GM10847 (cell line): Measurements from ENCODE around the gene MED15.

Source experiments
- POLR2A ChIP-seq: IDR thresholded peaks from 2 replicates; pipeline ENCODE4 v1.6.1; 2011; ENCODE audit not compliant: insufficient read length; ENCODE audit errors: extremely low read depth

The MED15 gene

DNA sequence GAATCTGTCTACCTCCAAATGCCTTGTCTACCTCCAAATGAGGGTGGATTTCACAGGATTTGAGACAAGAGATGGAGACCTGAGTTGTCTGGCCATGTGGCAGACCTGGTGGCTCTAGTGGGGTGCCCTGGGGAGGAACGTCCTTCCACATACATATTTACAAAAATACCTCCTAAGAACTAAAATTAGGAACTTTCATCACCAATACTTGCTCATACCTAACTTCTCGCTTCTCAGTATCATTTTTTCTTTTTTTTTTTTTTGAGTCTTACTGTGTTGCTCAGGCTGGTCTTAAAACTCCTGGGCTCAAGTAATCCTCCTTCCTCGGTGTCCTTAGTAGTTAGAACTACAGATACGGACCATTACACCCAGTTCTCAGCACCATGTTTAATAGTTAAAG is 117.9 kb downstream of the MED15 start:
- no peak for TF ChIP-seq POLR2A

DNA sequence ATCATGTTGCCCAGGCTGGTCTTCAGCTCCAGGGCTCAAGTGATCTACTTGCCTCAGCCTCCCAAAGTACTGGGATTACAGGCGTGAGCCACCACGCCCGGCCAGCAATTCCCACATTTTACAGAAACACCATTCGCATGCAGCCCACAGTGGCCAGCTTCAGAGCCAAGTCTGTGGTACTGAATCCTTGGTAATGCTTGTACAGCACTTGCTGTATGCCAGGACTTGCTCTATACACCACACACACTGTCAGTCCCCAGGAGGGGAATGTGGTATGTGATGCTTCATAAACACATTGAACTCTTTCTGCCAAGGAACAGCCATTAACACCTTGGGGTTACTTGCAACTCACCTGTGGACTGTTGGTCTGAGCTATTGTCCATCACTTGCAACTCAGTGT is 119.4 kb downstream of the MED15 start:
- TF ChIP-seq POLR2A: no peak

DNA sequence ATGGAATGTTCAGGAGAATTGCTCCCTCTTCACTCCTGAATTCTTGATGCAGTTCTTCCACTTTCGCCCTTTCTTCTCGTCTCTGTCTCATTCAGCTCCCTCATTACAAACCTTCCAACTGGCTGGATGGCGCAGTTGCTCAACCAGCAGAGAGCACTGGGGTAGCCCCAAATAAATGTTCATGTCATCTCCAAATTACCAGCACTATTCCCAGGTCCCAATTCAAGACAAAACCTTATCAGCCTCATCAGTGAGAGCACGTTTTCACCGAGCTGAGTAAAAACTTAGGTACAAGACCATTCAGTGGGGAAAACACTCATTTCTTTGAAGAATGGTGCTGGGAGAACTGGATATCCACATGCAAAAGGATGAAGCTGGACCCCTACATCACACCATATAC is 120.0 kb downstream of the MED15 start:
- TF ChIP-seq POLR2A: no peak

DNA sequence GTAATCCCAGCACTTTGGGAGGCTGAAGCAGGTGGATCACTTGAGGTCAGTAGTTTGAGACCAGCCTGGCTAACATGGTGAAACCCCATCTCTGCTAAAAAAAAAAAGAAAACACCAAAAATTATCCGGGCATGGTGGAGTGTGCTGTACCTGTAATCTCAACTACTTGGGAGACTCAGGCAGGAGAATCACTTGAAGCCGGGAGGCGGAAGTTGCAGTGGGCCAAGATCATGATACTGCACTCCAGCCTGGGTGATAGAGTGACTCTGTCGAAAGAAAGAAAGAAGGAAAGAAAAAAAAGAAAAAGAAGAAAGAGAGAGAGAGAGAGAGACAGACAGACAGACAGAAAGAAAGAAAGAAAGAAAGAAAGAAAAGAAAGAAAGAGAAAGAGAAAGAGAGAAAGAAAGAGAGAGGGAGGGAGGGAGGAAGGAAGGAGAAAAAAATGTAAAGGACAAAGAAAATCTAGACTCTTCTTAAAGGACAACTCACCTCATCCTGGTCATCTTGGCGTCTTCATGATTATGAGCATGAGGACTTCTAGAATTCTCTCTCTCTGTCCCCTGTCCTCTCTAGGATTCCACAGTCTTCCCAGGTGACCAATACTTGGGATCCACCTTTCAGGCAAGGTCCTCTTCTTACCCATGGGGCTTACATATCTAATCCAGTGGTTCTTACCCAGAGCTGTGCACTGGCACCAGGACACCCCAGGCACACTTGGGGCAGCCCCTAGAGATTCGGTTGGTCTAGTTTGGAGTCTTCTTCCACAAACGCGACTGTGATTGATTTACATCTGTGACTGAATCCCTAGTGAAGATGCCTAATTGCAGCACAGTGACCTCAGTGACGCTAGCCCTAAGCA is 120.9 kb downstream of the MED15 start:
- no peak for TF ChIP-seq POLR2A

GRCh38 chr22:20629401-20629800 is 122.0 kb downstream of the MED15 start:
- TF ChIP-seq POLR2A: no peak

GRCh38 chr22:20630873-20631617 is 123.6 kb downstream of the MED15 start:
- no peak for TF ChIP-seq POLR2A

DNA sequence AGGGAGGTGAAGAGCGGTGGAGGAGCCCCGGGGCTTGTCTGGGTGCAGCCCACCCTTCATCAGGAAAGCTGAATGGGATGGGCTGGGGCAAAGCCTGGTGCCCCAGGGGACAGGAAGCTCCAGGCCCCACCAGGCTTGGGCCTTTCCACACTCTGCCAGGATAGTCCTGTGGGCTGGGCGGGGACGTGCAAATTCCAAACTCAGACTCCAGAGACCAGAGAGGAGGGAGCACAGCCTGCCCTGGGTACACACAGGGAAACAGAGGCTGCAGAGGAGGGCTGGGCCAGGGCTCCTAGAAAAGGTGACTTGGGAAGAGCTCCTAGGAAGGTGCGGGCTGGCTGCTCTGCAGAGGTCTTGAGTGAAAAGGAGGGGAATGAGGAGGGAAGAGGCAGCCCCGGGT is 124.7 kb downstream of the MED15 start:
- TF ChIP-seq POLR2A: no peak

DNA sequence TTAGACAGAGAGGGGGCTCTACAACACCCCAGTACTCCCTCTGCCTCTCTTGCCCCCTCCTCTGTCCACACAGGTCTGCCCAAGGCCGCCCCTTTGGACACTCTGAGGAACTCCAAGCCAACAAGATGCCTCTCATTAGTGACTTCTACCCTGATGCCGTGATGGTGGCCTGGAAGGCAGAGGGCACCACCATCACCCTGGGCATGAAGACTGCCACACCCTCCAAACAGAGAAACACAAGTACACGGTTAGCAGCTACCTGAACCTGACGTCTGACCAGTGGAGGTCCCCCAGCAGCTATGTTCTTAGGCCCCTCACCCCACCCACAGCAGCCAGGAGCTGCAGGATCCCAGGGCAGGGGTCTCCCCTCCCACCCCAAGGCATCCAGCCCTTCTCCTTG is 125.1 kb downstream of the MED15 start:
- TF ChIP-seq POLR2A: no peak

DNA sequence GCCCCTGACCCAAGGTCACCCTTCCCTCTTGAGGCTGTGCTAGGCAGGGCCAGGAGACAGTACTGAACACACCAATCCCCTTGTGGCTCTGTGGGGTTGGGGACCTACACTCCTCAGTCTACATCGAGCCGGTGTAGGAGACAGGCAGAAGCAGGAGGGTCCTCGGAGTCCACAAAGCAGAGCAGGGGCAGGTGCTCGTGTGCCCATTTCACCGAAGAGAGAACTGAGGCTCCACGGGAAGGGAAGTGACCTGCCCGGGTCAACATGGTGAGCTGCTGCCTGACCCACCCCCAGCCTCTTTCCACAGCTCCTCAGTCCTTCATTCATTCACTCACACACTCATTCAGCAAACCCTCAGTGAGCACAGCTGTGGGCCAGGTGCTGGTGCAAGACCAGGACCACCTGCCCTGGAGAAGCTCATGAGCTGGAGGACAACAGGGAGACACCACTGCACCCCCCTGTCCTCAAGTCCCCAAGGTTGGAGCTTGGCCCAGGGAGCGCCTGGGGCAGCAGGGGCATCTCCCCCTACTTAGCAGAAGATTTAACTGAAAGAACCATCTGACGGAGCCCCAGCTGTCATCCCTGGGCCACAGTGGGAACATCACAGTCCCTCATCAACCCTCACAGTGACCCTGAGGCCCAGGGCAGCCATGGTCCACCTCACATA is 127.3 kb downstream of the MED15 start:
- no peak for TF ChIP-seq POLR2A

GRCh38 chr22:20635227-20635591 is 127.8 kb downstream of the MED15 start:
- TF ChIP-seq POLR2A: no peak

GRCh38 chr22:20636075-20636812 is 128.8 kb downstream of the MED15 start:
- TF ChIP-seq POLR2A: no peak

- no peak for TF ChIP-seq POLR2A
Observed at GRCh38 chr22:20636945-20637344, 129.5 kb downstream of the MED15 start.
